H1 (cell line): ENCODE measurements around the gene IL1RAPL1. TPM values are rescaled to one million over a fixed set of nuclear protein-coding genes. Genes with fewer than 3 reads are reported as not detected.

Experiments used
- CTCF ChIA-PET: fragments of 300-600 bp; sonication (Branson Sonifier 250); formaldehyde crosslinking; loops from one replicate; lab custom pipeline; 2021; ENCODE audit not compliant: partially characterized antibody; lab: Charles Lee
- POLR2A ChIA-PET: fragments of 300-600 bp; sonication (Branson Sonifier 250); formaldehyde crosslinking; loops from one replicate; lab custom pipeline; 2021; ENCODE audit warnings: inconsistent platforms; ENCODE audit not compliant: partially characterized antibody; lab: Charles Lee
- DNase-seq, 2 experiments: peaks; one replicate each; pipeline versions ENCODE4 v3.0.0 to v3.0.0-alpha.2; 2010 to 2022; ENCODE audit warnings: low spot score in 2 of 2, low read depth in 1 of 2, mixed read lengths in 1 of 2
- FAIRE-seq: peaks from 2 replicates; lab custom pipeline; 2011; peaks lifted over from hg19 to GRCh38; lab: Jason Lieb, UNC
- H2AFZ ChIP-seq: 2 replicates; pipeline ENCODE4 v1.8.1; 2012; ENCODE audit warnings: low read length, inconsistent platforms
- H2AK5ac ChIP-seq: 2 replicates; pipeline ENCODE4 v1.6.1; 2013; ENCODE audit warnings: low read depth, low read length
- H2BK120ac ChIP-seq: replicated peaks from 2 replicates; pipeline ENCODE3; 2013; ENCODE audit warnings: low read depth, low read length, inconsistent platforms
- H2BK12ac ChIP-seq: 2 replicates; pipeline ENCODE4 v1.6.1; 2013; ENCODE audit warnings: low read depth, low read length
- H2BK15ac ChIP-seq: 2 replicates; pipeline ENCODE4 v1.6.1; 2013; ENCODE audit warnings: low read length
- H2BK20ac ChIP-seq: 2 replicates; pipeline ENCODE4 v1.6.1; 2013; ENCODE audit warnings: low read length
- H2BK5ac ChIP-seq: 2 replicates; pipeline ENCODE4 v1.6.1; 2013; ENCODE audit warnings: low read depth, low read length
- H3K14ac ChIP-seq: 2 replicates; pipeline ENCODE4 v1.6.1; 2013; ENCODE audit warnings: inconsistent platforms; ENCODE audit not compliant: insufficient read length
- H3K18ac ChIP-seq: 2 replicates; pipeline ENCODE4 v1.6.1; 2013; ENCODE audit warnings: low read length; ENCODE audit errors: extremely low read depth
- H3K23ac ChIP-seq: 2 replicates; pipeline ENCODE4 v1.6.1; 2013; ENCODE audit warnings: inconsistent platforms; ENCODE audit not compliant: insufficient read length
- H3K23me2 ChIP-seq: 2 replicates; pipeline ENCODE4 v1.6.1; 2013; ENCODE audit warnings: low read depth, low read length
- H3K27ac ChIP-seq: 2 replicates; pipeline ENCODE4 v1.6.1; 2011; ENCODE audit warnings: low read depth, low read length, inconsistent platforms
- H3K27me3 ChIP-seq, 4 experiments: replicated peaks in 1 of 4; 1 replicate in 1 of 4; 2 replicates in 3 of 4; pipeline versions ENCODE4 v1.6.1 to v1.8.1; 2011 to 2013; ENCODE audit warnings: low read length in 3 of 4, mild to moderate bottlenecking in 3 of 4, inconsistent platforms in 2 of 4, mixed read lengths in 2 of 4, moderate library complexity in 1 of 4; ENCODE audit not compliant: control insufficient read depth in 3 of 4, insufficient read depth in 3 of 4; ENCODE audit errors: extremely low read depth in 1 of 4
- H3K36me3 ChIP-seq, 4 experiments: 2 replicates each; pipeline versions ENCODE4 v1.6.1 to v1.8.1; 2011 to 2013; ENCODE audit warnings: mild to moderate bottlenecking in 4 of 4, low read length in 3 of 4, moderate library complexity in 2 of 4, control low read depth in 1 of 4, inconsistent platforms in 1 of 4; ENCODE audit not compliant: insufficient read depth in 4 of 4, control insufficient read depth in 2 of 4
- H3K4ac ChIP-seq: replicated peaks from 2 replicates; pipeline ENCODE3; 2013; ENCODE audit warnings: low read length, low read depth, mixed read lengths, inconsistent platforms; ENCODE audit not compliant: insufficient read length
- H3K4me1 ChIP-seq, 4 experiments: replicated peaks in 1 of 4; 1 replicate in 1 of 4; 2 replicates in 3 of 4; pipeline versions ENCODE4 v1.6.1 to v1.8.1; 2011 to 2013; ENCODE audit warnings: low read length in 3 of 4, inconsistent platforms in 2 of 4, mixed read lengths in 1 of 4; ENCODE audit not compliant: insufficient read depth in 4 of 4, control insufficient read depth in 3 of 4
- H3K4me2 ChIP-seq, 2 experiments: 2 replicates each; pipeline versions ENCODE4 v1.6.1 to v1.8.1; 2011 to 2013; ENCODE audit warnings: low read depth in 2 of 2, low read length in 2 of 2, control low read depth in 1 of 2, inconsistent platforms in 1 of 2, mild to moderate bottlenecking in 1 of 2; ENCODE audit not compliant: insufficient read depth in 1 of 2
- H3K4me3 ChIP-seq, 4 experiments: fragments of 200-600, 300-600 bp in 1 of 4; sonication (generic), shearing (Covaris generic), sonication (Bioruptor Twin) in 1 of 4; 2 replicates each; pipeline versions ENCODE4 v1.5.1 to v1.8.1; 2011 to 2016; ENCODE audit warnings: low read length in 4 of 4, low read depth in 3 of 4, control low read depth in 2 of 4, inconsistent platforms in 2 of 4, mild to moderate bottlenecking in 2 of 4, mixed read lengths in 1 of 4, moderate library complexity in 1 of 4; ENCODE audit not compliant: insufficient read depth in 2 of 4; ENCODE audit errors: extremely low read depth in 1 of 4
- H3K56ac ChIP-seq: replicated peaks from 2 replicates; pipeline ENCODE3; 2013; ENCODE audit warnings: low read depth, mild to moderate bottlenecking, mixed read lengths, low read length, inconsistent platforms; ENCODE audit not compliant: insufficient read length
- H3K79me1 ChIP-seq: 2 replicates; pipeline ENCODE4 v1.6.1; 2013; ENCODE audit warnings: low read depth, low read length, control low read depth
- H3K79me2 ChIP-seq, 2 experiments: 2 replicates each; pipeline versions ENCODE4 v1.6.1 to v1.8.1; 2012 to 2013; ENCODE audit warnings: low read length in 2 of 2, mild to moderate bottlenecking in 2 of 2, inconsistent platforms in 1 of 2; ENCODE audit not compliant: insufficient read depth in 2 of 2, control insufficient read depth in 1 of 2
- H3K9ac ChIP-seq, 4 experiments: replicated peaks in 1 of 4; 1 replicate in 1 of 4; 2 replicates in 3 of 4; pipeline versions ENCODE4 v1.6.1 to v1.8.1; 2011 to 2013; ENCODE audit warnings: low read depth in 3 of 4, low read length in 3 of 4, control low read depth in 2 of 4, mild to moderate bottlenecking in 2 of 4, moderate library complexity in 2 of 4, inconsistent platforms in 1 of 4; ENCODE audit errors: extremely low read depth in 1 of 4
- H3K9me3 ChIP-seq, 2 experiments: 2 replicates each; pipeline versions ENCODE4 v1.6.1 to v1.8.1; 2012 to 2013; ENCODE audit warnings: mild to moderate bottlenecking in 2 of 2, moderate library complexity in 2 of 2, control low read depth in 1 of 2, inconsistent platforms in 1 of 2, low read depth in 1 of 2, low read length in 1 of 2, mixed read lengths in 1 of 2; ENCODE audit not compliant: insufficient read depth in 2 of 2
- H4K20me1 ChIP-seq, 2 experiments: replicated peaks in 1 of 2; 2 replicates each; pipeline versions ENCODE3 to v1.8.1; 2011 to 2013; ENCODE audit warnings: inconsistent platforms in 2 of 2, low read length in 2 of 2, mild to moderate bottlenecking in 1 of 2; ENCODE audit not compliant: insufficient read depth in 2 of 2, control insufficient read depth in 1 of 2
- H4K5ac ChIP-seq: 2 replicates; pipeline ENCODE4 v1.6.1; 2013; ENCODE audit warnings: low read length, low read depth, mixed read lengths, inconsistent platforms; ENCODE audit not compliant: insufficient read length
- H4K8ac ChIP-seq: 2 replicates; pipeline ENCODE4 v1.8.0; 2013; ENCODE audit warnings: mild to moderate bottlenecking, moderate library complexity, low read length, inconsistent platforms; ENCODE audit not compliant: insufficient read depth; ENCODE audit errors: extremely low read depth
- H4K91ac ChIP-seq: replicated peaks from 2 replicates; pipeline ENCODE3; 2013; ENCODE audit warnings: low read length, mixed read lengths, inconsistent platforms; ENCODE audit not compliant: insufficient read length
- GABPA ChIP-seq: IDR thresholded peaks from 2 replicates; pipeline ENCODE4 v1.6.1; 2011; ENCODE audit warnings: mild to moderate bottlenecking, low read length, moderate library complexity, borderline replicate concordance; ENCODE audit not compliant: insufficient read depth
- KDM4A ChIP-seq: IDR thresholded peaks from one replicate; pipeline ENCODE4 v1.7.1; 2012; ENCODE audit warnings: low read depth, mild to moderate bottlenecking, moderate library complexity, low read length, inconsistent platforms; ENCODE audit not compliant: severe bottlenecking
- NANOG ChIP-seq: IDR thresholded peaks from 2 replicates; pipeline ENCODE4 v1.6.1; 2011; ENCODE audit warnings: low read length, low read depth, mild to moderate bottlenecking, inconsistent platforms; ENCODE audit not compliant: insufficient read depth, poor library complexity, severe bottlenecking
- WGBS, 2 experiments: shearing (Covaris generic) in 1 of 2; methylation state at CpG; one replicate each; pipeline versions ENCODE4 v1.1.6 to v1.1.7; 2013 to 2015; ENCODE audit warnings: low lambda C conversion rate in 2 of 2, mixed read lengths in 2 of 2, inconsistent platforms in 1 of 2, low coverage in 1 of 2, missing lambda C conversion rate in 1 of 2; ENCODE audit not compliant: insufficient replicate concordance in 2 of 2, insufficient coverage in 1 of 2, insufficient read length in 1 of 2; ENCODE audit errors: extremely low coverage in 1 of 2, missing lambda C conversion rate in 1 of 2; 5-methylcytosine and 5-hydroxymethylcytosine counted together
- polyA plus RNA-seq, 7 experiments: library from polyadenylated mRNA; depleted of rRNA in 3 of 7; stranded (reverse) in 5 of 7; unstranded in 2 of 7; fragments of >200 nt in 5 of 7; fragments of 200-250 nt in 2 of 7; gene quantifications; 1 replicate in 5 of 7; 2 replicates in 1 of 7; 4 replicates in 1 of 7; pipeline versions ENCODE4 v1.2.1 to v1.2.3, GENCODE V29; 2011 to 2013; ENCODE audit warnings: missing spikeins in 2 of 7, mixed read lengths in 2 of 7
- total RNA-seq: library from RNA; stranded (reverse); fragmentation: NEBNext Ultra II Directional; extraction: Animal tissue kit (Norgen Biotek cat#: 25700); gene quantifications from 2 replicates; pipeline ENCODE4 v1.2.1, GENCODE V29; 2021
- TF ChIP-seq, protein P1 (sequence below): IDR thresholded peaks from 2 replicates; pipeline ENCODE4 v1.6.1; 2011; ENCODE audit warnings: low read depth, mild to moderate bottlenecking, low read length; ENCODE audit not compliant: insufficient read depth

IL1RAPL1 gene
- total and polyA plus RNA-seq, 2 of the 8 experiments (the other 6 are each of a cell fraction or from before 2014, with no cell fraction given): 0.11 to 0.35 TPM

DNA sequence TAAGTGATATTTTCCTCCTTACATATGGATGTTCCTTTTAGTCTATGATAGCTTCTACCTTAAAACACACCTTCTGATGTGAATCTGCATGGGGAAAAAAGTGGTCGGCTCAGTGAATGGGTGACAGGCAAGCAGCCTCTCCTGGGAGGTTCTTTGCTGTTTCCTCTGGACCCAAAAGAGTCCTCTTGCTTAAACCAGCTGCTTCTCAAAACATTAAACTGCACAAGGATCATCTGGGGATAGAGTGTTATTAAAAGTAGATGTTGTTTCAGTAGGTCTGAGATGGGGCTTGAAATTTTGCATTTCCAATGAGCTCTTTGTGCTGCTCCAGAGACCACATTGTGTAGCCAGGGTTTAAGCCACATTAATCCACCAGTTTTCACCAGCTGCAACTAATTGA lies 452.9 kb downstream of the IL1RAPL1 start:
- H3K36me3 ChIP-seq: no peaks in the 10 kb centered on the region
- no peak overlapping the region for H2AFZ ChIP-seq
- no peaks in the 10 kb centered on the region for H3K4me1 ChIP-seq
- no peak overlapping the region for H3K4me2 ChIP-seq
- H2BK20ac ChIP-seq: no peak overlapping the region
- H4K91ac ChIP-seq: no peak overlapping the region
- H4K20me1 ChIP-seq: no peaks in the 10 kb centered on the region
- H2BK15ac ChIP-seq: no peak overlapping the region
- H2BK5ac ChIP-seq: no peak overlapping the region
- H3K4ac ChIP-seq: no peak overlapping the region
- no peak overlapping the region for H3K9ac ChIP-seq
- H4K8ac ChIP-seq: no peak overlapping the region
- H2BK12ac ChIP-seq: no peak overlapping the region
- no peak overlapping the region for H2BK120ac ChIP-seq
- H2AK5ac ChIP-seq: no peak overlapping the region
- POLR2A ChIA-PET: no interaction called here
- CTCF ChIA-PET: no interaction called here
- H3K56ac ChIP-seq: no peak overlapping the region
- no peak overlapping the region for H4K5ac ChIP-seq
- H3K18ac ChIP-seq: no peak overlapping the region
- no peaks in the 10 kb centered on the region for H3K27me3 ChIP-seq
- H3K14ac ChIP-seq: no peak overlapping the region
- no peak overlapping the region for H3K27ac ChIP-seq
- no peaks in the 10 kb centered on the region for H3K23me2 ChIP-seq
- H3K23ac ChIP-seq: no peak overlapping the region
- no peaks in the 10 kb centered on the region for H3K79me2 ChIP-seq
- no CpG with 5 or more reads among the region's 1 CpG for WGBS, 2 experiments
- DNase-seq (no peak), FAIRE-seq (no peak)
- H3K79me1 ChIP-seq: no peaks in the 10 kb centered on the region
- H3K4me3 ChIP-seq: no peak overlapping the region
- no peaks in the 10 kb centered on the region for H3K9me3 ChIP-seq
- TF ChIP-seq GABPA (no peak), KDM4A (no peak), NANOG (no peak)
- TF ChIP-seq, protein P1, sequence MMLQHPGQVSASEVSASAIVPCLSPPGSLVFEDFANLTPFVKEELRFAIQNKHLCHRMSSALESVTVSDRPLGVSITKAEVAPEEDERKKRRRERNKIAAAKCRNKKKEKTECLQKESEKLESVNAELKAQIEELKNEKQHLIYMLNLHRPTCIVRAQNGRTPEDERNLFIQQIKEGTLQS: no peak
